Endometrial microvascular endothelial cells (primary cell): Measurements from ENCODE around the gene CATSPERD. TPM values are rescaled to one million over a fixed set of nuclear protein-coding genes. Genes with fewer than 3 reads are reported as not detected.

Source experiments
- in situ Hi-C: cut with HindIII; loops from 2 replicates; pipeline ENCODE4 v1.10.0; 2017; ENCODE audit warnings: low sequenced_read_pairs, low pct_unique_long_range_greater_than_20kb; ENCODE audit errors: inconsistent ontology term
- total RNA-seq: library from RNA; depleted of rRNA; stranded (reverse); fragments of >200 nt; gene quantifications from one replicate; pipeline ENCODE4 v1.2.3, GENCODE V29; 2015; ENCODE audit errors: inconsistent ontology term

The CATSPERD gene
- total RNA-seq = not detected

GRCh38 chr19:5719961-5720790 lies at the start of gene CATSPERD, which contains the start of gene LONP1:
Gene CATSPERD, plus strand, starts transcription at chr19:5720637. Its CDS starts 101 bp downstream, at chr19:5720738.
Gene LONP1, minus strand, starts transcription at chr19:5720146. Its CDS starts 14 bp downstream, at chr19:5720132.
- in situ Hi-C loops = no loop called here

GRCh38 chr19:5671600-5671999 lies 48.8 kb upstream of the CATSPERD start:
- in situ Hi-C loops = no loop called here

- in situ Hi-C loops = no loop called here
These were observed 47.6 kb upstream of the CATSPERD start for GRCh38 chr19:5672708-5673459.

GRCh38 chr19:5673752-5674151 lies 46.7 kb upstream of the CATSPERD start:
- in situ Hi-C loops = no loop called here

GRCh38 chr19:5674714-5675113 lies 45.7 kb upstream of the CATSPERD start:
- in situ Hi-C loops = no loop called here

GRCh38 chr19:5676105-5676771 lies 44.2 kb upstream of the CATSPERD start:
- in situ Hi-C loops = no loop called here

- in situ Hi-C loops = no loop called here
These were observed 43.7 kb upstream of the CATSPERD start for GRCh38 chr19:5676772-5677105.

- in situ Hi-C loops = no loop called here
These were observed 43.3 kb upstream of the CATSPERD start for GRCh38 chr19:5677136-5677535.

GRCh38 chr19:5677580-5677979 lies 42.9 kb upstream of the CATSPERD start:
- in situ Hi-C loops = no loop called here

- in situ Hi-C loops = no loop called here
These were observed 42.2 kb upstream of the CATSPERD start for GRCh38 chr19:5678071-5678718.

- in situ Hi-C loops = no loop called here
These were observed 41.0 kb upstream of the CATSPERD start for GRCh38 chr19:5679289-5680083.

- in situ Hi-C loops = no loop called here
These were observed 40.4 kb upstream of the CATSPERD start for GRCh38 chr19:5680084-5680436.

GRCh38 chr19:5680437-5681368 lies 39.7 kb upstream of the CATSPERD start, which contains the start of the genes HSD11B1L and MICOS13:
Gene HSD11B1L, plus strand, starts transcription at chr19:5681027. Its CDS starts 3,806 bp downstream, at chr19:5684833.
Gene MICOS13, minus strand, starts transcription at chr19:5680516. Its CDS starts 30 bp downstream, at chr19:5680486.
- in situ Hi-C loops = no loop called here

GRCh38 chr19:5681391-5682106 lies 38.9 kb upstream of the CATSPERD start:
- in situ Hi-C loops = no loop called here

- in situ Hi-C loops = no loop called here
These were observed 38.3 kb upstream of the CATSPERD start for GRCh38 chr19:5682107-5682482.

GRCh38 chr19:5683177-5683886 lies 37.1 kb upstream of the CATSPERD start:
- in situ Hi-C loops = no loop called here
